Loucy (cell line): ENCODE measurements around the gene FEM1B.

ENCODE experiments used
- EZH2phosphoT487 ChIP-seq: fragments of 200-600 bp; IDR thresholded peaks from 2 replicates; pipeline ENCODE4 v1.6.1; 2018; ENCODE audit warnings: antibody characterized with exemption, mild to moderate bottlenecking, moderate library complexity, borderline replicate concordance
- TF ChIP-seq, protein P1 (sequence below): fragments of 200-600 bp; sonication (generic); conservative IDR thresholded peaks from 2 replicates; pipeline ENCODE4 v1.5.1; 2014; ENCODE audit warnings: mild to moderate bottlenecking, antibody characterized with exemption, low read length

DNA sequence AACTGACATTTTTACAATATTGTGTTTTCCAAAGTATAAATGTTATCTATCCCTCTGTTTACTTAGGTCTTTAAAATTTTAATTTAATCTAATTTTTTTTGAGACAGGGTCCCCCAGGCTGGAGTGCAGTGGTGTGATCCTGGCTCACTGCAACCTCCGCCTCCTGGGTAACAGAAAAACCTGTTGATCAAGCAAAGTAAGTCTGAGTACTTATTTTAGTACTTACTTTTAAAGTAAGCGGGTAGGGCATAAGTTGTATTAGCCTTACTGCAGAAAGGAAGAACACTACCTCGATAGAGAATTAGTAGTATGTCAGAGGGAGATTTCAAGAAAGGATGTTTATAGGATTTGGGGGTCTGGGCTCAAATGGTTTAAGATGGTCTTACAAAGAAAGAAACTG is 11.9 kb upstream of the FEM1B start:
- TF ChIP-seq, protein P1, sequence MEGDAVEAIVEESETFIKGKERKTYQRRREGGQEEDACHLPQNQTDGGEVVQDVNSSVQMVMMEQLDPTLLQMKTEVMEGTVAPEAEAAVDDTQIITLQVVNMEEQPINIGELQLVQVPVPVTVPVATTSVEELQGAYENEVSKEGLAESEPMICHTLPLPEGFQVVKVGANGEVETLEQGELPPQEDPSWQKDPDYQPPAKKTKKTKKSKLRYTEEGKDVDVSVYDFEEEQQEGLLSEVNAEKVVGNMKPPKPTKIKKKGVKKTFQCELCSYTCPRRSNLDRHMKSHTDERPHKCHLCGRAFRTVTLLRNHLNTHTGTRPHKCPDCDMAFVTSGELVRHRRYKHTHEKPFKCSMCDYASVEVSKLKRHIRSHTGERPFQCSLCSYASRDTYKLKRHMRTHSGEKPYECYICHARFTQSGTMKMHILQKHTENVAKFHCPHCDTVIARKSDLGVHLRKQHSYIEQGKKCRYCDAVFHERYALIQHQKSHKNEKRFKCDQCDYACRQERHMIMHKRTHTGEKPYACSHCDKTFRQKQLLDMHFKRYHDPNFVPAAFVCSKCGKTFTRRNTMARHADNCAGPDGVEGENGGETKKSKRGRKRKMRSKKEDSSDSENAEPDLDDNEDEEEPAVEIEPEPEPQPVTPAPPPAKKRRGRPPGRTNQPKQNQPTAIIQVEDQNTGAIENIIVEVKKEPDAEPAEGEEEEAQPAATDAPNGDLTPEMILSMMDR, result no peak
- TF ChIP-seq EZH2phosphoT487, result no peak
